ENCODE results near the gene TLX1.
"Not testable (repeated sequence)": the region's sequence is repeated elsewhere in the genome, so short reads cannot be mapped to it uniquely, and the experiment has no call there.

Gene TLX1

GRCh38 chr10:101146392-101147251 is 15.5 kb downstream of the TLX1 start:
- in situ Hi-C loops (cut with HindIII; ENCODE audit: low sequenced_read_pairs) = no loop called here
- TF ChIP-seq CTCF (IDR thresholded peaks at IDR 0.05; ENCODE audit: low read depth, low read length, missing control alignments) = no peak
- no peak overlapping the region for H3K4me3 ChIP-seq (ENCODE audit: low read depth, low read length)
- no peak for DNase-seq (ENCODE audit: low read depth)

- H3K4me3 ChIP-seq (ENCODE audit: low read depth, low read length) = no peak overlapping the region
- in situ Hi-C loops (cut with HindIII; ENCODE audit: low sequenced_read_pairs) = no loop called here
- no peak for TF ChIP-seq CTCF (IDR thresholded peaks at IDR 0.05; ENCODE audit: low read depth, low read length, missing control alignments)
- no peak for DNase-seq (ENCODE audit: low read depth)
These were observed 20.3 kb downstream of the TLX1 start for GRCh38 chr10:101151395-101151794.

GRCh38 chr10:101152316-101152715 is 21.2 kb downstream of the TLX1 start:
- TF ChIP-seq CTCF (IDR thresholded peaks at IDR 0.05; ENCODE audit: low read depth, low read length, missing control alignments) = no peak
- DNase-seq (ENCODE audit: low read depth) = no peak
- no peak overlapping the region for H3K4me3 ChIP-seq (ENCODE audit: low read depth, low read length)
- in situ Hi-C loops (cut with HindIII; ENCODE audit: low sequenced_read_pairs) = no loop called here

- in situ Hi-C loops (cut with HindIII; ENCODE audit: low sequenced_read_pairs); DNase-seq (ENCODE audit: low read depth); H3K4me3 ChIP-seq (ENCODE audit: low read depth, low read length): not testable (repeated sequence)
These were observed 23.4 kb downstream of the TLX1 start for GRCh38 chr10:101154506-101154905.

- no peak overlapping the region for H3K4me3 ChIP-seq (ENCODE audit: low read depth, low read length)
- no peak for TF ChIP-seq CTCF (IDR thresholded peaks at IDR 0.05; ENCODE audit: low read depth, low read length, missing control alignments)
- no peak for DNase-seq (ENCODE audit: low read depth)
- in situ Hi-C loops (cut with HindIII; ENCODE audit: low sequenced_read_pairs) = no loop called here
These were observed 24.8 kb downstream of the TLX1 start for GRCh38 chr10:101155896-101156295.

- in situ Hi-C loops (cut with HindIII; ENCODE audit: low sequenced_read_pairs) = no loop called here
- no peak overlapping the region for H3K4me3 ChIP-seq (ENCODE audit: low read depth, low read length)
- DNase-seq (ENCODE audit: low read depth) = no peak
- TF ChIP-seq CTCF (IDR thresholded peaks at IDR 0.05; ENCODE audit: low read depth, low read length, missing control alignments) = no peak
These were observed 26.8 kb downstream of the TLX1 start for GRCh38 chr10:101157756-101158458.

All from astrocyte of the cerebellum (primary cell).